Heart right ventricle (tissue), 16 donors: ENCODE data around the gene ZHX3. TPM values are rescaled to one million over a fixed set of nuclear protein-coding genes. Genes with fewer than 3 reads are reported as not detected.

Source experiments
- ATAC-seq, 8 donors: fragments of 200-7000 bp; cut with Tn5 transposase; one replicate each; pipeline ENCODE4 v1.9.1; 2020; ENCODE audit warnings: mild to moderate bottlenecking in 8 of 8, moderate library complexity in 8 of 8, moderate number of reproducible peaks in 1 of 8
- DNase-seq, 2 donors: peaks; one replicate each; pipeline ENCODE4 v3.0.0-alpha.2; 2020
- H3K27ac ChIP-seq, 10 donors: fragments of 200-600 bp; sonication (generic) in 2 of 10; one replicate each; pipeline versions ENCODE4 v1.5.0 to v1.8.0; 2020 to 2022; ENCODE audit warnings: mild to moderate bottlenecking in 3 of 10
- H3K27me3 ChIP-seq, 7 donors: fragments of 200-600 bp; one replicate each; pipeline ENCODE4 v1.8.0; 2021 to 2022; ENCODE audit warnings: mild to moderate bottlenecking in 2 of 7
- H3K36me3 ChIP-seq, 9 donors: fragments of 200-600 bp; sonication (generic) in 1 of 9; one replicate each; pipeline versions ENCODE4 v1.5.0 to v1.8.0; 2020 to 2022; ENCODE audit warnings: mild to moderate bottlenecking in 2 of 9
- H3K4me1 ChIP-seq, 9 donors: fragments of 200-600 bp; sonication (generic) in 1 of 9; one replicate each; pipeline versions ENCODE4 v1.5.0 to v1.8.0; 2020 to 2022; ENCODE audit warnings: mild to moderate bottlenecking in 4 of 9
- H3K4me3 ChIP-seq, 10 donors: fragments of 200-600 bp; sonication (generic) in 2 of 10; one replicate each; pipeline versions ENCODE4 v1.5.0 to v1.8.0; 2020 to 2022; ENCODE audit warnings: mild to moderate bottlenecking in 7 of 10, moderate library complexity in 2 of 10
- H3K9me3 ChIP-seq, 11 donors: fragments of 200-600 bp in 10 of 11; sonication (generic) in 2 of 11; one replicate each; pipeline versions ENCODE4 v1.5.0 to v1.8.0; 2013 to 2022; ENCODE audit warnings: mild to moderate bottlenecking in 2 of 11, control low read depth in 1 of 11, moderate library complexity in 1 of 11
- CTCF ChIP-seq, 9 donors: fragments of 200-600 bp; sonication (generic) in 2 of 9; IDR thresholded peaks; one replicate each; pipeline versions ENCODE4 v1.5.0 to v1.8.0; 2021 to 2022; ENCODE audit warnings: antibody characterized with exemption in 9 of 9, mild to moderate bottlenecking in 5 of 9, moderate library complexity in 1 of 9
- WGBS, 2 donors: extraction: QIAGEN DNeasy Blood & Tissue Kit; methylation state at CpG; one replicate each; pipeline ENCODE4 v1.1.7; 2013; ENCODE audit warnings: inconsistent platforms in 1 of 2; 5-methylcytosine and 5-hydroxymethylcytosine counted together
- intact Hi-C, 10 donors: fragments of 100-400 bp; cut with DNase I; formaldehyde crosslinking; loops; one replicate each; pipeline versions ENCODE4 v1.11.1 to v1.14.2; 2022
- polyA plus RNA-seq, 2 donors: library from polyadenylated mRNA; stranded (reverse); fragments of 200-250 nt; gene quantifications; one replicate each; pipeline ENCODE4 v1.2.3, GENCODE V29; 2013
- total RNA-seq, 10 donors: library from RNA; stranded (reverse); fragmentation: NEBNext Ultra II Directional in 3 of 10; extraction: Animal tissue kit (Norgen Biotek cat#: 25700) in 3 of 10; gene quantifications; one replicate each; pipeline versions ENCODE4 v1.2.1 to v1.2.4, GENCODE V29; 2021 to 2023
- donor health status: Arrhythmogenic right ventricular cardiomyopathy.
- donor health status: ischemic (EF 13 %, LVEDD 7.1; RV severe dilation, severe dysfunction).
- donor health status: healthy with polysubstance abuse.
- donor health status: DM: no; HTN: yes; CAD: no.
- donor health status: DM: no; HTN: no; CAD: no.
- donor health status: ischemic (EF 25% LVEDD 6.9; RV normal size, moderate dysfunction).
- donor health status: ischemic (EF 25% LVEDD 5.7; RV mildly dilated, moderate dysfunction).
- donor health status: healthy.
- donor health status: DM: yes; HTN: yes; CAD: no.
- donor health status: Ischemic cardiomyopathy.
- donor health status: ischemic (EF 35%, LVEDD 5.7; RV mildly dilated, moderate dysfunction).
- donor health status: nonischemic (EF 11% LVEDD 7.7; RV severe dilation, severe dysfunction).
- donor health status: DM: yes; HTN: yes; CAD: no.
- donor health status: PGD.
- donor health status: ischemic (EF 29% LVEDD 5.4; RV normal size, mild dysfunction).
- donor health status: nonischemic (EF 23%, LVEDD 6.1; RV moderate dilation, normal function).

ZHX3 gene
- total and polyA plus RNA-seq, 12 donors, result 6.5 to 51.8 (median 30.4) TPM

- no peak overlapping the region for H3K4me3 ChIP-seq
- intact Hi-C loops, result loop anchor here in 1 of 10 donors (5.0 kb wide), 1 partner anchor 35 kb away; no protein-coding TSS in a partner anchor
These were observed 40.5 kb downstream of the ZHX3 start for GRCh38 chr20:41277049-41277448.

GRCh38 chr20:41276317-41276751 is 41.2 kb downstream of the ZHX3 start:
- DNase-seq, result no peak
- intact Hi-C loops, result loop anchor here in 1 of 10 donors (5.0 kb wide), 1 partner anchor 36 kb away; no protein-coding TSS in a partner anchor
- Histone ChIP-seq H3K36me3 (no peaks in the 10 kb centered on the region), H3K27me3 (no peaks in the 10 kb centered on the region), H3K4me1 (peaks cover 0 to 77% (median 49%) of the 10 kb centered on the region in 9 donors), H3K9me3 (no peaks in the 10 kb centered on the region), H3K27ac (peak overlapping the region; percentile 8 to 85 (median 68)), H3K4me3 (peak overlapping the region in 7 of 10 donors; percentile 2 to 32 (median 20))
- no peak for TF ChIP-seq CTCF (IDR thresholded peaks at IDR 0.05)
- ATAC-seq, result peak in 6 of 8 donors; percentile 39 to 75 (median 52)
- 43 to 46% methylated on average over 9 of the region's 9 CpGs for WGBS, 2 donors

More at GRCh38 chr20:41277049-41277448, 40.5 kb downstream of the ZHX3 start:
- Histone ChIP-seq H3K4me1 (peaks cover 0 to 70% (median 44%) of the 10 kb centered on the region in 9 donors), H3K9me3 (no peaks in the 10 kb centered on the region), H3K36me3 (no peaks in the 10 kb centered on the region), H3K27ac (peak overlapping the region in 7 of 10 donors; percentile 8 to 85 (median 65)), H3K27me3 (no peaks in the 10 kb centered on the region)
- ATAC-seq, result no peak
- DNase-seq, result no peak
- no peak for TF ChIP-seq CTCF (IDR thresholded peaks at IDR 0.05)
- 93 to 95% methylated on average over 3 of the region's 3 CpGs for WGBS, 2 donors

GRCh38 chr20:41275301-41275731 is 42.2 kb downstream of the ZHX3 start:
- Histone ChIP-seq H3K9me3 (no peaks in the 10 kb centered on the region), H3K4me3 (no peak overlapping the region), H3K36me3 (no peaks in the 10 kb centered on the region), H3K27me3 (no peaks in the 10 kb centered on the region), H3K27ac (peak overlapping the region in 6 of 10 donors; percentile 34 to 85 (median 74)), H3K4me1 (peaks cover 0 to 77% (median 46%) of the 10 kb centered on the region in 9 donors)
- ATAC-seq (no peak), DNase-seq (no peak)
- 88 to 94% methylated on average over 4 of the region's 4 CpGs for WGBS, 2 donors
- intact Hi-C loops, result loop anchor here in 1 of 10 donors (5.0 kb wide), 1 partner anchor 37 kb away; no protein-coding TSS in a partner anchor
- TF ChIP-seq CTCF (IDR thresholded peaks at IDR 0.05), result no peak

GRCh38 chr20:41274152-41274551 is 43.4 kb downstream of the ZHX3 start:
- intact Hi-C loops, result loop anchor here in 1 of 10 donors (5.0 kb wide), 1 partner anchor 43 kb away; the partner anchor contains the start of gene ZHX3
- ATAC-seq, result peak in 6 of 8 donors; percentile 33 to 62 (median 48)
- DNase-seq, result no peak
- Histone ChIP-seq H3K27me3 (no peaks in the 10 kb centered on the region), H3K9me3 (no peaks in the 10 kb centered on the region), H3K4me1 (peaks cover 0 to 72% (median 34%) of the 10 kb centered on the region in 9 donors), H3K36me3 (no peaks in the 10 kb centered on the region), H3K27ac (peak overlapping the region in 9 of 10 donors; percentile 7 to 85 (median 59)), H3K4me3 (peak overlapping the region in 1 of 10 donors; percentile 4)
- WGBS, 2 donors, result 36 to 54% methylated on average over 5 of the region's 5 CpGs
- no peak for TF ChIP-seq CTCF (IDR thresholded peaks at IDR 0.05)
